ENCODE measurements around the gene OSBPL9.
"Not testable (repeated sequence)": the region's sequence is repeated elsewhere in the genome, so short reads cannot be mapped to it uniquely, and the experiment has no call there.

OSBPL9 gene

DNA sequence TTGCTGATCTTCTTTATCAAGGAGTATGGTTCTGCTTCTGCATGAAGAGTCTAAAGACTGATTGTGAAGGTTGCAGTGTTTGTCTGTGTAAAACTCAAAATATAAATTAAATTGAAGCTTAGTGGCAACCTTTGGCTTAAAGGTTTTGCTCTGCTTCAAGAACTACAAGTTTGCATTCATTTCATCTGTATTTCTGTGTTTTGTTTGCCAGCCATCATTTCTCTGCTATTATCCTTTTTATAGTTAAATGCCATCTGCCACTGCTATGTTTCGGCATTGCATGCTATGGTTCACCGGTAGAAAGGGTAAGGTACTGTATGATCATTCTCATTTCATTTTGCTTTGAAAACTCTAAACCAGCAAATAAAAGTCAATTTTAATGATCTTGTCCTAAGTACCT, 52.9 kb downstream of the OSBPL9 start:
- DNase-seq, result no peak

DNA sequence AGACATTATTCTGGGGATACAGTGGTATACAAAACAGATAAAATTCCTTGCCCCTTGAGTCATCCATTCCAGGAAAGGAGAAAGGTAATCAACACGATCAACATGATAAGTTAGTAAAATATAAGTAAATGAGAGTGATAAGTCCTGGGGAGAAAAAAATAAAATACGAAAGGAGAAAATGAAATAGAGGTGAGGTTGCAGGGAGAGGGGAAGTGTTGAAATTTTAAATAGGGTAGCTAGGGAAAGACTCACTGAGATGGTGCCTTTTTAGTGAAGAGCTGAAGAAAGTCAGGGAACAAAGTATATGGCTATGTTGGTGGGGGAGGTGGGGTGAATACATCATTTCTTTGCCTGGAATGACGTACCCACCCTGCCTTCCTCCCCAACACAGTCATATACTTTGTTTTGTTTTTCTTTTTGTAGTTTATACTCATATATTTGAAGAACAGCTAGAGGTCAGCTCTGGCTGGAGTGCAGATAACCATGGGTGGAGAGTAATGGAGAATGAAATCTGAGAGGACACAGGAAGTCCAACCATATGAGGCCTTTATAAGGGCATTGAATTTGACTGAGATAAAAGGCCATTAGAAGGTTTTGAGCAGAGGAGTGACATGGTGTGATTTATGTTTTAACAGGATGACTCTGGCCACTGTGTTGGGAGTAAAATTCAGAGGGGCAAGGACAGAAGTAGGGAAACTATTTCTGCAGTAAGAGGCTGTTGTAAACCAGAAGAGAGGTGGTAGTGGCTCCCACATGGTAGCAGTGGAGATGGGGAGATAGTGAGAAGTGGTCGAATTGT, 54.8 kb downstream of the OSBPL9 start:
- DNase-seq, result no peak

GRCh38 chr1:51673279-51673678, 56.4 kb downstream of the OSBPL9 start:
- DNase-seq, result no peak

DNA sequence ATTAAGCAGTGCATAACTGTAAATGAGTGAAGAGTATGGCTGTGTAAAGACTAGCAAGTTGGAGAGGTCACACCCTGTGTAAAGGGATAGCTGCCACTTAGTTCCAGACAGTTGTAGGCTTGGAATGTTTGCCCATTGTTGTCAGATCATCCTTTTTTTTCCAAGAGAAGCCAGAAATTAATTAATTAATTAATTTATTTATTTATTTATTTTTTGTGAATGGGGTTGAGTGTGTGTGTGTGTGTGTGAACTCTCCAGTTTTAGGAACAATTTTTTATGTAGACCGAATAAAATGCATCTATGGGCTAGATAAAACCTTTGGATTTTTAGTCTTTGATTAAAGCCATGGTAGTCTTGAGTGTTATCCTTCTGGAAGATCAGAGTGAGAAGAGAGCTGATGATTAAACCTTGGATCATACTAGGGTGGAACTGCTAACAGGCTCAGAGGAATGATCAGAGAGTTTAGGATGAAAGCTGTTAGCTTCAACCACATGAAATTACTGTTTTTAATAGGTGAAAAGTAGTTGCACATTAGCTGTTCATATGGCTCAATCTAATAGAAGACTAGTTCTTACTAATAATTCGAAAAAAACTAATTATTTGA, 58.4 kb downstream of the OSBPL9 start:
- no peak for DNase-seq

DNA sequence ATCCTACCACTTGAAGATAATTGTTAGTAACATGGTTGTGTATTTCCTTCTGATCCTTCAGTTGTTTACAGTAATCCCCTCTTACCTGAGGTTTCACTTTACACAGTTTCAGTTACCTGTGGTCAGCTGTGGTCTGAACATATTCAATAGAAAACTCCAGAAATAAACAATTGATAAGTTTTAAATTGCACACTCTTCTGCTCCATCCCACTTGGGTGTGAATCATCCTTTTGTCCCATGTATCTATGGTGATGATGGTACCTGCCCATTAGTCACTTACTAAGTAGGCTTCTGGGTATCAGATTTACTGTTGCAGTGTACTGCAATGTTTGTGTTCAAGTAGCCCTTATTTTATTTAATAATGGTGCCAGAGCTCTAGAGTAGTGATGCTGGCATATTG, 62.5 kb downstream of the OSBPL9 start:
- no peak for DNase-seq

GRCh38 chr1:51684776-51685175, 67.9 kb downstream of the OSBPL9 start:
- DNase-seq, result no peak

DNA sequence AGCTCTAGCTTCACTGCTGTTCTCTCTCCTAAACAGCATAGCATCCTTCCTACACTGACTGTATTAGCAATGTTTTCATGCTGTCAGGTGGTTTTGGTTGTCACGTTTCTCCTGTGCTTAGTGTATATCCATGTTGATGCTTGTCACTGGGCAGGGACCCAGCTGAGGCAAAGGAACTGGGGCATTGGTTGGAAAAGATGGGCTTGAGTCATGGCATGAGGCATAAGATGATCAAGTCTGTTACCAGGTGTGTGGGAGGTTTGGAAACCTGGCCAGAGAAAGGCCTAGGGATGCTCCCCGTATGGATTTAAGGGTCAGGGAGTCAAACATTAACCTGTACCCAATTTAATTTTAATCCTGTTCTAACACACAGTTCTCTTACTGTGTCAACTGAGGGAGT, 69.6 kb downstream of the OSBPL9 start:
- no peak for DNase-seq

DNA sequence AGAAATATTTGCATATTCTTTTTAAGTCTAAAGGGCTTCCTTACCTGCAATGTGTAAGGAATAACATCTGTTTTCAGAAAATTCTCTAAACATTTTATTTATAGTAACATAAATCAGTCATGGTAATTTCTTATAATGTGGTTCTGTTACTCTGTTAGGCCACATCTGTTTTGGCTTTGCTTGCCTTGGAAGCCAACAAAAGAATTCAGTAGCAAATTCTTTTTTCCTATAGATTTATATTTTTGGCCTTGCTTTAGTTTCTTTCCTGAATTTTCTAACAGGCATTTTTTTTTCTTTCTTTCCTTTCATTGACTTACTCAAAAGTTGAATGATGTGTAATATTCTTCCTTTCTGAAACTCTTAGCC, 72.2 kb downstream of the OSBPL9 start:
- no peak for DNase-seq

GRCh38 chr1:51689643-51690042, 72.8 kb downstream of the OSBPL9 start:
- no peak for DNase-seq

GRCh38 chr1:51690285-51690961, 73.5 kb downstream of the OSBPL9 start:
- DNase-seq, result no peak

GRCh38 chr1:51691920-51692319, 75.0 kb downstream of the OSBPL9 start:
- DNase-seq, result no peak

DNA sequence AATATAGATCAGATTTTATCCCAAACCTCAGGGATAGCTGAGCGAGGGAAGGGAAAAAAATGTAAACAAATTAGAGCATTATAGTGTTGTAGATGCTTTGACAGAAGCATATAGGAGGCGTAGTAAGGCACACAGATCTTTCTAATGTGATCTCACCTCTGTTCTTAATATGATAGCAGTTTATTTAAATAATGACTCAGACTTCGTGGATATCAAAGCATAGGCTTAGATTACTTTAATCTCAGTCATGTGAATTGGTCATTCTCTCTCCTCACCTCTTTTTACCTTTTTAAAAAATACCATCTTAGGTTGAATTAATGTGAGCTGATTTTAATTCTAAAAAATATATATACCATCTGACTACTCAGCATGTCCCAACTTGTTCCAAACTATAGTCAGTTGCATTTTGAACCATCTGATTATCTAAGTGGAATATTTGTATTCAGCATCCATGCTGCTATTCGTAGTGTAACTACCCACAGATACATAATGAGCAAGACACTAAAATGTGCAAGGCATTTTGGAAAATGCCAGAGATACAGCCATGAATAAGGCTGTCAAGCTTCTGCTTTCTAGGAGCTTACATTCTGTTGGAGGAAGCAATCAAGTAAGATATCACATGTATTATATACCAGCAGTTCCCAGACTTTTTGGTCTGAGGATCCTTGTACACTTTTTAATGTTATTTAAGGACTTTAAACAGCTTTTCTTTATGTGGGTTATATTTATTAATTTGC, 76.7 kb downstream of the OSBPL9 start:
- no peak for DNase-seq

DNA sequence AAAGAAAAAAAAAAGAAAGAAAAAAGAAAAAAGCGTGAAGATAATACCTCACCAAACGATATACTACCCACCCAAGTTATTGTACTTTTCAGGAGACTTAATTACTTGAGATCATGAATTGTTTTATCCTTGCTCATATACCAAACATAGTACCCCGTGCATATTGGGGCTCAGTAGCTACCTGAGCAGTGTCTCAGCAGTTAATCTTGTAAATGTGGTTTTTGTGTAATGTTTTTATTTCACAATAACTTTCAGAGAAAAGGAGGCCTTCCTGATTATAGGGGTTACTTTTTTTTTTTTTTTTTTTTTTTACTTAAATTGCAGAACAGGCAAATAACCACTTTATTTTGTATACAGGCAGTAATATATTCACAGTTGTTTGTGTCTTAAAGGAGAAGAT, 80.3 kb downstream of the OSBPL9 start:
- DNase-seq, result no peak

- no peak for DNase-seq
These were observed 82.5 kb downstream of the OSBPL9 start for GRCh38 chr1:51699391-51699790.

DNA sequence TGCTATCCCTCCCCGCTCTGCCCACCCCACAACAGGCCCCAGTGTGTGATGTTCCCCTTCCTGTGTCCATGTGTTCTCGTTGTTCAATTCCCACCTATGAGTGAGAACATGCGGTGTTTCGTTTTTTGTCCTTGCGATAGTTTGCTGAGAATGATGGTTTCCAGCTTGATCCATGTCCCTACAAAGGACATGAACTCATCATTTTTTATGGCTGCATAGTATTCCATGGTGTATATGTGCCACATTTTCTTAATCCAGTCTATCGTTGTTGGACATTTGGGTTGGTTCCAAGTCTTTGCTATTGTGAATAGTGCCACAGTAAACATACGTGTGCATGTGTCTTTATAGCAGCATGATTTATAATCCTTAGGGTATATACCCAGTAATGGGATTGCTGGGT, 84.9 kb downstream of the OSBPL9 start:
- not testable (repeated sequence) for DNase-seq

- DNase-seq, result not testable (repeated sequence)
These were observed 85.3 kb downstream of the OSBPL9 start for GRCh38 chr1:51702220-51702619.

DNA sequence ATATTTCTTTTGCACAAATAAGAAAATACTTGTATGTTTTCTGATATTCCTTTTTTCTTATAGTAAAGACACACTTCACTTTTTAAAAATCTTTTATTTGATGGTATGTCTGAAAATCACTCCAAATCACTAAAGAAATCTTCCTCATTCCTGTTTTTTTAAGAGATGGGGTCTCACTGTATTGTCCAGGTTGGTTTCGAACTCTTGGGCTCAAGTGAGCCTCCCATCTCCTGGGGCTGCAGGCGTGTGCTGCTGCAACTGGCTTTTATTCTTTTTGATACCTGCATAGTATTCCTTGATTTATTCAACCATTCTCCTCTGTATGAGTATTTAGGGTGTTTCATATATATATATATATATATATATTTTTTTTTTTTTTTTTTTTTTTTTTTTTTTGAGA, 88.1 kb downstream of the OSBPL9 start:
- no peak for DNase-seq

DNA sequence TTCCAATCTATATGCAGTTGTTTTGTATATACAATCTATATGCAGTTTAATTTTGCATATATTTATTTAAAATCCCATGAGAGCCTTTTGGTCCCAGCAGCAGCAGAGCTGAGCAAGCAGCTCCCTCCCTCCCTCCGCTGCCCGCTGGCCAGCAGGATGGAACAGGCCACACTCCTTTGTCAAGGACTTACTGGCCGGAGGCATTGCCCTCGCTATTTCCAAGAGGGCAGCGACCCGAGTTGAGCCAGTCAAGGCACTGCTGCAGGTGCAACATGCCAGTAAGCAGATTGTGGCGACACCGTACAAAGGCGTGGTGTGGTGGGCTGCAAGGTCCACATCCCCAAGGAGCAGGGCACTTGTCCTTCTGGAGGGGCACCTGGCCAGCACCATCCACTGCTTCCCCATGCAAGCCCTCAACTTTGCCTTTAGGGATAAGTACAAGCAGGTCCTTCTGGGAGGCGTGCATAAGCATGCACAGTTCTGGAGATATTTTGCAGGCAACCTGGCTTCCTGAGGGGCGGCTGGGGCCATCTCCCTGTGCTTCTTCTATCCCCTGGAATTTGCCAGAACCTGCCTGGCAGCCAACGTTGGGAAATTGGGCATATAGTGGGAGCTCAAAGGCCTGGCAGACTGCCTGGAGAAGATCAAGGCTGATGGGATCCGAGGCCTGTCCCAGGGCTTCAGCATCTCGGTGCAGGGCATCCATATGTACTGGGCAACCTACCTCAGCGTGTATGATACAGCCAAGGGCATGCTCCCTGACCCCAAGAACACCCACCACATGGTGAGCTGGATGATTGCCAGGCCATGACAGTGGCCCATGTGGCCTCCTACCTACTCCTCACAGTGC, 92.2 kb downstream of the OSBPL9 start:
- no peak for DNase-seq

GRCh38 chr1:51709951-51710350, 93.1 kb downstream of the OSBPL9 start:
- no peak for DNase-seq

DNA sequence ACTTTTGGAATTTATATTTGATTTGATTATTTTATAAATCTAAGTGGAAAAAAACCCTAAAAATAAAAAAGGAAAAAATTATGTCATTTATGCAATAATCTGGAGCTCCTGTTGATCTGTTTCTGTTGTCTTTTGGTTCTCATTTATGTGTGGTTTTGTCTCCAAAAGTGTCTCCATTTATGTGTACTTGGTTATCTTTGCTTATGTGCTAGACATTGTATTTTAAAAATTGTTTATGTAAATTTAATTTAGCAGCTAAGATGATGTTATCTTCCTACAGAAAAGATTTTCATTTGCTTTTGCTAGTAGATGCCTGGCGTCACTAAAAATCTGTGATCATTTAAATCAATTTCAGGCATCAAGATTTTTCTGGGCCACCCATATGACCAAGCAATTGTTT, 95.7 kb downstream of the OSBPL9 start:
- no peak for DNase-seq

DNA sequence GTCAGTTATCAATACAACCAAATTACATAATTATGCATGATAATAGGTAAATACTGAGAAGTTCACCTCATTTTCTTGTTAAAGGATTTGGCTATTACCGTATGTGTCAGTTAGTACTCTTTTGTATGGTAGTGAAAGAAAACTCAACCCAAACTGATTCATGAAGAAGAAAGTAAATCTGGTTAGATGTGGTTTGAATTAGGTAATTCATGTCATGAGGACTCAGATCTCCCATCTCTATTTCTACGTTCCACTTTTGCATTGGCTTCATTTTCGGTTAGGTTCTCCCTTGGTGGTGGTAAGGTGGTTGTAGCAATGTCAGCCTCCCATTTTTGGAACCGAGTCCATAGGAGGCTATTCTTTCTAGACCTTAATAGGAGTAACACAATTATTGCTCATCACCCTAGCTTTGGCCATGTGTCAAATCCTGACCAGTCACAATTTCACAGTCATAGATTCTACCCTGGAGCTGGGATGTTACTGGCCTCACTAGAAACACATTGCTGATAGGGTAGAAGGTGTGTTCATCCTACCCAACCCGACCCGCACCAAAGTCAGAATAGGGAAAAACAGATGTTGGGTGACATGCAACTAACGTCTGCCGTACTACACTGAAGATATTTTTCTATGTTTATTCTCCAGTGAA, 97.6 kb downstream of the OSBPL9 start:
- no peak for DNase-seq

- DNase-seq, result no peak
These were observed 98.5 kb downstream of the OSBPL9 start for GRCh38 chr1:51715369-51715768.
